A549 (cell line): Measurements from ENCODE around the gene SOX4. TPM values are rescaled to one million over a fixed set of nuclear protein-coding genes. Genes with fewer than 3 reads are reported as not detected.

Experiments
- ATAC-seq, 2 experiments: fragments of 200-7000 bp in 1 of 2; fragments of >200 bp in 1 of 2; cut with Nextera tagmentation in 1 of 2; cut with Tn5 transposase in 1 of 2; 3 replicates each; pipeline versions ENCODE4 v1.8.0 to v1.9.1; 2018 to 2020; ENCODE audit warnings: mild to moderate bottlenecking in 1 of 2, moderate library complexity in 1 of 2
- CTCF ChIA-PET: fragments of 300-600 bp; sonication (Branson Sonifier 250); formaldehyde crosslinking; extraction: SDS; loops from one replicate; lab custom pipeline; 2021; ENCODE audit warnings: antibody characterized with exemption, inconsistent platforms; lab: Yijun Ruan, JAX
- POLR2A ChIA-PET: fragments of 350-600 bp; formaldehyde crosslinking; extraction: SDS; loops from one replicate; lab custom pipeline; 2021; ENCODE audit warnings: antibody characterized with exemption, inconsistent platforms; lab: Yijun Ruan, JAX
- DNase-seq, 2 experiments: peaks; one replicate each; pipeline versions ENCODE4 v3.0.0 to v3.0.0-alpha.2; 2011 to 2016; ENCODE audit warnings: low read depth in 1 of 2, low spot score in 1 of 2
- FAIRE-seq: peaks from 2 replicates; lab custom pipeline; 2011; peaks lifted over from hg19 to GRCh38; lab: Jason Lieb, UNC
- H3K27ac ChIP-seq, 2 experiments: fragments of >200 bp; sonication (Bioruptor Twin); formaldehyde crosslinking; 3 replicates each; pipeline ENCODE4 v1.5.1; 2016 to 2017
- H3K4me1 ChIP-seq: fragments of >200 bp; sonication (Bioruptor Twin); formaldehyde crosslinking; 3 replicates; pipeline ENCODE4 v1.6.1; 2016
- H3K4me2 ChIP-seq: fragments of >200 bp; sonication (Bioruptor Twin); formaldehyde crosslinking; 3 replicates; pipeline ENCODE4 v1.6.1; 2016
- H3K4me3 ChIP-seq: fragments of >200 bp; sonication (Bioruptor Twin); formaldehyde crosslinking; 3 replicates; pipeline ENCODE4 v1.5.1; 2016
- H3K9me3 ChIP-seq: fragments of >200 bp; sonication (Bioruptor Twin); formaldehyde crosslinking; 3 replicates; pipeline ENCODE4 v1.6.1; 2016
- BCL3 ChIP-seq: fragments of >200 bp; sonication (Bioruptor Twin); formaldehyde crosslinking; IDR thresholded peaks from 3 replicates; pipeline ENCODE4 v1.6.1; 2016
- CBX8 ChIP-seq: fragments of 200-600 bp; sonication (generic); IDR thresholded peaks from 2 replicates; pipeline ENCODE4 v1.6.1; 2016
- CHD4 ChIP-seq: fragments of 200-600 bp; sonication (generic); IDR thresholded peaks from 2 replicates; pipeline ENCODE4 v1.6.1; 2016; ENCODE audit warnings: antibody characterized with exemption, mild to moderate bottlenecking, borderline replicate concordance
- FOSL2 ChIP-seq, 2 experiments: fragments of 450-650 bp in 1 of 2; fragments of >200 bp in 1 of 2; sonication (Bioruptor Twin) in 1 of 2; formaldehyde crosslinking; IDR thresholded peaks; 2 replicates each; pipeline versions ENCODE4 v1.5.0 to v1.6.1; 2016 to 2020; ENCODE audit warnings: mild to moderate bottlenecking in 1 of 2, moderate library complexity in 1 of 2
- HDAC2 ChIP-seq: fragments of 200-600 bp; sonication (generic); IDR thresholded peaks from 2 replicates; pipeline ENCODE4 v1.6.1; 2016
- HEYL ChIP-seq: fragments of 250-450 bp; sonication (Bioruptor Pico); IDR thresholded peaks from 2 replicates; pipeline ENCODE4 v1.8.0; 2021; ENCODE audit warnings: mild to moderate bottlenecking, moderate library complexity
- HOXA7 ChIP-seq: fragments of 250-450 bp; sonication (Bioruptor Pico); IDR thresholded peaks from 2 replicates; pipeline ENCODE4 v1.5.0; 2020; ENCODE audit warnings: mild to moderate bottlenecking, moderate library complexity
- JUNB ChIP-seq: fragments of >200 bp; sonication (Bioruptor Twin); formaldehyde crosslinking; IDR thresholded peaks from 2 replicates; pipeline ENCODE4 v1.6.1; 2016
- KDM5A ChIP-seq: fragments of 200-600 bp; sonication (generic); IDR thresholded peaks from 2 replicates; pipeline ENCODE4 v1.6.1; 2016; ENCODE audit warnings: antibody characterized with exemption, mild to moderate bottlenecking
- MAFK ChIP-seq: fragments of 450-650 bp; IDR thresholded peaks from 2 replicates; pipeline ENCODE4 v1.6.1; 2014; ENCODE audit not compliant: partially characterized antibody
- MAZ ChIP-seq: fragments of 150-350 bp; IDR thresholded peaks from 2 replicates; pipeline ENCODE4 v1.6.1; 2014; ENCODE audit warnings: antibody characterized with exemption, low read depth, low read length, borderline replicate concordance
- MYC ChIP-seq: IDR thresholded peaks from 2 replicates; pipeline ENCODE4 v1.6.1; 2012; ENCODE audit warnings: mild to moderate bottlenecking, inconsistent platforms, low read length, improper control_type of control experiment, borderline replicate concordance
- NFE2L2 ChIP-seq: fragments of 150-350 bp; conservative IDR thresholded peaks from 2 replicates; pipeline ENCODE4 v1.6.1; 2014; ENCODE audit warnings: low read length
- PHF8 ChIP-seq: fragments of 200-600 bp; sonication (generic); IDR thresholded peaks from 2 replicates; pipeline ENCODE4 v1.6.1; 2016; ENCODE audit warnings: low read depth, mild to moderate bottlenecking, antibody characterized with exemption, moderate library complexity, borderline replicate concordance
- POLR2AphosphoS2 ChIP-seq: conservative IDR thresholded peaks from 2 replicates; pipeline ENCODE4 v1.6.1; 2012; ENCODE audit warnings: low read length, improper control_type of control experiment, inconsistent platforms
- REST ChIP-seq: fragments of 200-600 bp; sonication (generic); IDR thresholded peaks from 2 replicates; pipeline ENCODE4 v1.6.1; 2016; ENCODE audit warnings: antibody characterized with exemption, mild to moderate bottlenecking, moderate library complexity
- RFX5 ChIP-seq: fragments of 450-650 bp; IDR thresholded peaks from 2 replicates; pipeline ENCODE4 v1.7.1; 2014; ENCODE audit warnings: antibody characterized with exemption, mild to moderate bottlenecking, moderate library complexity
- RNF2 ChIP-seq: fragments of 200-600 bp; sonication (generic); IDR thresholded peaks from 2 replicates; pipeline ENCODE4 v1.6.1; 2016; ENCODE audit warnings: low read depth, mild to moderate bottlenecking, antibody characterized with exemption, moderate library complexity, borderline replicate concordance
- TFCP2L1 ChIP-seq: fragments of 250-450 bp; sonication (Bioruptor Pico); IDR thresholded peaks from 2 replicates; pipeline ENCODE4 v1.5.0; 2021; ENCODE audit warnings: mild to moderate bottlenecking
- TP53 ChIP-seq: fragments of 250-450 bp; sonication (Bioruptor Pico); IDR thresholded peaks from 2 replicates; pipeline ENCODE4 v1.5.0; 2021; ENCODE audit warnings: mild to moderate bottlenecking, moderate library complexity
- USF2 ChIP-seq: fragments of 450-650 bp; IDR thresholded peaks from 2 replicates; pipeline ENCODE4 v1.6.1; 2014; ENCODE audit warnings: antibody characterized with exemption
- ZNF302 ChIP-seq: fragments of 250-450 bp; sonication (Bioruptor Pico); IDR thresholded peaks from 2 replicates; pipeline ENCODE4 v1.9.0; 2021; ENCODE audit warnings: inconsistent platforms, mild to moderate bottlenecking, moderate library complexity
- WGBS: methylation state at CpG from one replicate; pipeline ENCODE4 v1.1.6; 2017; ENCODE audit errors: missing lambda C conversion rate; 5-methylcytosine and 5-hydroxymethylcytosine counted together
- polyA plus RNA-seq, 4 experiments: library from polyadenylated mRNA; depleted of rRNA in 3 of 4; stranded (reverse); fragments of >200 nt; fragmentation: RNase III in 1 of 4; extraction: RNeasy Plus Mini Kit Qiagen cat#74134 plus additional on column Dnase treatment in 1 of 4; gene quantifications; 2 replicates in 3 of 4; 3 replicates in 1 of 4; pipeline ENCODE4 v1.2.3, GENCODE V29; 2011 to 2017
- TF ChIP-seq, protein P1 (sequence below): IDR thresholded peaks from 2 replicates; pipeline ENCODE4 v1.6.1; 2012

Gene SOX4
- polyA plus RNA-seq, 2 of the 4 experiments (the other 2 are of a cell fraction) = 26.0 to 30.8 TPM

DNA sequence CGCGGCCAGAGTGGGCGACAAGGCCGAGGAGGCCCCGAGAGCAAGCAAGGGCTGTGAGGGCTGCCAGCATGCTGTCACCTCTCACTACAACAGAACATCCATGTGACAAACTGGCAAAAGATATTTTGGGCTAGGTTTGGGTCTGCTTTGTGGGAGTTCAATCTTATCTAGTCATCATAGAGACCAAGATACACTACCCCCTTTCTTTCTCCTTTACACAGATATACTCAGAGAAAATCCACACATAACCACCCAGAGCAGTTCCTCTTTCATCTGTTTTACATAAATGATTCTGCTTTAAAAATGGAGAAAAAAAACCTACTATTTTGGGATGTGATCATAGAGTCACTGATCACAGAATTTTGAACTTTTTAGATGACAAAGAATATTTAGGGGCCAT lies 16.8 kb downstream of the SOX4 start:
- 88% methylated on average over 5 of the region's 5 CpGs for WGBS
- ChIA-PET CTCF (interaction anchor here (0.6 kb wide), 1 partner anchor 1027 kb away, joined by 4 read pairs; no protein-coding TSS in a partner anchor), POLR2A (no interaction called here)
- H3K4me3 ChIP-seq = no peak overlapping the region
- no peak for DNase-seq
- no peak for FAIRE-seq
- H3K27ac ChIP-seq = no peak overlapping the region
- TF ChIP-seq CBX8 (no peak), KDM5A (no peak), RNF2 (no peak), REST (no peak), HOXA7 (no peak), BCL3 (no peak), MAZ (no peak), MYC (no peak), TFCP2L1 (no peak), HDAC2 (no peak), POLR2AphosphoS2 (no peak)
- TF ChIP-seq, protein P1, sequence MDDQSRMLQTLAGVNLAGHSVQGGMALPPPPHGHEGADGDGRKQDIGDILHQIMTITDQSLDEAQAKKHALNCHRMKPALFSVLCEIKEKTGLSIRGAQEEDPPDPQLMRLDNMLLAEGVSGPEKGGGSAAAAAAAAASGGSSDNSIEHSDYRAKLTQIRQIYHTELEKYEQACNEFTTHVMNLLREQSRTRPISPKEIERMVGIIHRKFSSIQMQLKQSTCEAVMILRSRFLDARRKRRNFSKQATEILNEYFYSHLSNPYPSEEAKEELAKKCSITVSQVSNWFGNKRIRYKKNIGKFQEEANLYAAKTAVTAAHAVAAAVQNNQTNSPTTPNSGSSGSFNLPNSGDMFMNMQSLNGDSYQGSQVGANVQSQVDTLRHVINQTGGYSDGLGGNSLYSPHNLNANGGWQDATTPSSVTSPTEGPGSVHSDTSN = no peak
- no peaks in the 10 kb centered on the region for H3K4me1 ChIP-seq
- ATAC-seq = no peak
- H3K9me3 ChIP-seq = no peaks in the 10 kb centered on the region
- H3K4me2 ChIP-seq = no peak overlapping the region

DNA sequence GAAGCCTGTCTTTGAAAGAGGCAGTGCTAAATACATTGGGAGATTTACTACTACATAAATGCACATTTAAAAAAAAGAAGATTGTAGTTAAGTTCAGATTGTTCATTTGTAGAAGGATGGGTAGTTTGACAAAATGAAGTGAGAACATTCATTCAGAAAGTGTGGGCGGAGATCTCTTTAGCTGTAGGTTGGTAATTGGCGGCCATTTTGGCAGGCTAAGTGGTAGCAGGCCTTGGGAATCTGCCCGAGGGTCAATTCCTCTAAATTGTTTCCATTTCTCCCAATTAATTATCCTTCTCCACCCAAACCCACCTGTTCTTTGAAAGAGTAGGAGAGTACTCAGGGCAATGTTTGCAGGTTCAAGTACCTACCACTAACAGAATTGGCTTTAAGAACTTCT lies 17.9 kb downstream of the SOX4 start:
- Histone ChIP-seq H3K4me1 (no peaks in the 10 kb centered on the region; the same call in 2 of the 3 replicates), H3K27ac (no peak overlapping the region), H3K4me3 (no peak overlapping the region), H3K9me3 (no peaks in the 10 kb centered on the region), H3K4me2 (no peak overlapping the region)
- no peak for TF ChIP-seq FOSL2 (IDR thresholded peaks at IDR 0.05)
- TF ChIP-seq FOSL2 (CRISPR knock-in tag; IDR thresholded peaks at IDR 0.05) = no peak
- TF ChIP-seq HEYL = no peak
- TF ChIP-seq USF2 = no peak
- TF ChIP-seq HDAC2 = no peak
- no peak for TF ChIP-seq MAFK
- TF ChIP-seq PHF8 = no peak
- TF ChIP-seq TP53 (CRISPR knock-in tag) = no peak
- TF ChIP-seq JUNB = no peak
- no peak for TF ChIP-seq RFX5
- TF ChIP-seq CHD4 = no peak
- no peak for TF ChIP-seq NFE2L2
- no peak for TF ChIP-seq ZNF302 (CRISPR knock-in tag)
- WGBS = 91% methylated on average over 3 of the region's 3 CpGs
- ChIA-PET CTCF (no interaction called here), POLR2A (no interaction called here)
- DNase-seq = no peak
- no peak for ATAC-seq
- no peak for FAIRE-seq
